ENCODE results near the gene FOSL2. TPM values are rescaled to one million over a fixed set of nuclear protein-coding genes. Genes with fewer than 3 reads are reported as not detected.

Gene FOSL2
- total RNA-seq, 1 experiment from 2014 or later, result 4.0 TPM

GRCh38 chr2:28415010-28415409 is 22.4 kb downstream of the FOSL2 start:
- H3K4me3 Mint-ChIP-seq, result no peak overlapping the region
- peaks cover 18% of the 10 kb centered on the region for H3K4me1 Mint-ChIP-seq
- H3K9me3 Mint-ChIP-seq, result no peaks in the 10 kb centered on the region
- ATAC-seq (peak; percentile 14; the same call in 1 of the 2 replicates), DNase-seq (ENCODE audit: low spot score) (no peak)
- H3K27me3 Mint-ChIP-seq (ENCODE audit: low read depth), result no peaks in the 10 kb centered on the region
- H3K27ac Mint-ChIP-seq, result no peak overlapping the region; the same call in 1 of the 2 replicates
- POLR2A ChIA-PET, result no interaction called here
- peaks cover 4% of the 10 kb centered on the region for H3K36me3 Mint-ChIP-seq
- CTCF ChIA-PET, result interaction anchor here (2.6 kb wide), 1 partner anchor 691 kb away, joined by 16 read pairs; no protein-coding TSS in a partner anchor
- TF ChIP-seq, protein P1, sequence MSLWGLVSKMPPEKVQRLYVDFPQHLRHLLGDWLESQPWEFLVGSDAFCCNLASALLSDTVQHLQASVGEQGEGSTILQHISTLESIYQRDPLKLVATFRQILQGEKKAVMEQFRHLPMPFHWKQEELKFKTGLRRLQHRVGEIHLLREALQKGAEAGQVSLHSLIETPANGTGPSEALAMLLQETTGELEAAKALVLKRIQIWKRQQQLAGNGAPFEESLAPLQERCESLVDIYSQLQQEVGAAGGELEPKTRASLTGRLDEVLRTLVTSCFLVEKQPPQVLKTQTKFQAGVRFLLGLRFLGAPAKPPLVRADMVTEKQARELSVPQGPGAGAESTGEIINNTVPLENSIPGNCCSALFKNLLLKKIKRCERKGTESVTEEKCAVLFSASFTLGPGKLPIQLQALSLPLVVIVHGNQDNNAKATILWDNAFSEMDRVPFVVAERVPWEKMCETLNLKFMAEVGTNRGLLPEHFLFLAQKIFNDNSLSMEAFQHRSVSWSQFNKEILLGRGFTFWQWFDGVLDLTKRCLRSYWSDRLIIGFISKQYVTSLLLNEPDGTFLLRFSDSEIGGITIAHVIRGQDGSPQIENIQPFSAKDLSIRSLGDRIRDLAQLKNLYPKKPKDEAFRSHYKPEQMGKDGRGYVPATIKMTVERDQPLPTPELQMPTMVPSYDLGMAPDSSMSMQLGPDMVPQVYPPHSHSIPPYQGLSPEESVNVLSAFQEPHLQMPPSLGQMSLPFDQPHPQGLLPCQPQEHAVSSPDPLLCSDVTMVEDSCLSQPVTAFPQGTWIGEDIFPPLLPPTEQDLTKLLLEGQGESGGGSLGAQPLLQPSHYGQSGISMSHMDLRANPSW (CRISPR knock-in tag; conservative IDR thresholded peaks at IDR 0.05; ENCODE audit: low read depth), result no peak

DNA sequence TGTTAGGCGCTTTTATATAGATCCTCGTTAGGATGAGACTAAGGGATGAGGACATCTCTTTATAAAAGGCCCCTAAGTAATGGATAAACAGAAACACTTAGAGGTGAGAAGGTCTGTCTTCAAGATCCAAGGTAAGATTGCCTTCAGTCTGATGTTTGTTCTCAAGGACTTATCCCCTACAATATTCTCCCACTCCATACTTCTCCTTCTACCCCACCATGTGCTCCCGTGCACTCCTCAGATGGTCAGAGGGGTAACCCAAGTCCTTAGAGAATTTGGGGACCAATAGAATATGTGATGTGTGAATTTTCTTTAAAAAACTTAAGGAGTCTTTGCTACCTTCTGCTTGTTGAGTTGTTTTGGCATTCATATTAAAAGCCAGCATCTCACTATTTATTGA is 23.1 kb downstream of the FOSL2 start:
- no peaks in the 10 kb centered on the region for H3K27me3 Mint-ChIP-seq (ENCODE audit: low read depth)
- H3K4me3 Mint-ChIP-seq, result no peak overlapping the region
- DNase-seq (ENCODE audit: low spot score) (no peak), ATAC-seq (no peak)
- TF ChIP-seq FOXK1 (CRISPR knock-in tag; IDR thresholded peaks at IDR 0.05) (no peak), PRRX2 (CRISPR knock-in tag; IDR thresholded peaks at IDR 0.05) (no peak), ZSCAN18 (CRISPR knock-in tag; IDR thresholded peaks at IDR 0.05) (no peak), OVOL2 (CRISPR knock-in tag; IDR thresholded peaks at IDR 0.05; ENCODE audit: borderline replicate concordance) (no peak), TCF7 (CRISPR knock-in tag; IDR thresholded peaks at IDR 0.05; ENCODE audit: low read depth) (no peak), ZNF219 (CRISPR knock-in tag; IDR thresholded peaks at IDR 0.05; ENCODE audit: borderline replicate concordance) (no peak), E2F1 (CRISPR knock-in tag; IDR thresholded peaks at IDR 0.05) (no peak), ZNF396 (CRISPR knock-in tag; IDR thresholded peaks at IDR 0.05; ENCODE audit: borderline replicate concordance) (no peak), FOXP1 (CRISPR knock-in tag; IDR thresholded peaks at IDR 0.05; ENCODE audit: borderline replicate concordance) (no peak), FOXP4 (CRISPR knock-in tag; IDR thresholded peaks at IDR 0.05) (no peak), NR3C1 (CRISPR knock-in tag; conservative IDR thresholded peaks at IDR 0.05; ENCODE audit: low read depth) (no peak)
- CTCF ChIA-PET, result no interaction called here
- POLR2A ChIA-PET, result no interaction called here
- H3K36me3 Mint-ChIP-seq, result peaks cover 4% of the 10 kb centered on the region
- H3K4me1 Mint-ChIP-seq, result peaks cover 17% of the 10 kb centered on the region
- no peaks in the 10 kb centered on the region for H3K9me3 Mint-ChIP-seq
- H3K27ac Mint-ChIP-seq, result no peak overlapping the region

DNA sequence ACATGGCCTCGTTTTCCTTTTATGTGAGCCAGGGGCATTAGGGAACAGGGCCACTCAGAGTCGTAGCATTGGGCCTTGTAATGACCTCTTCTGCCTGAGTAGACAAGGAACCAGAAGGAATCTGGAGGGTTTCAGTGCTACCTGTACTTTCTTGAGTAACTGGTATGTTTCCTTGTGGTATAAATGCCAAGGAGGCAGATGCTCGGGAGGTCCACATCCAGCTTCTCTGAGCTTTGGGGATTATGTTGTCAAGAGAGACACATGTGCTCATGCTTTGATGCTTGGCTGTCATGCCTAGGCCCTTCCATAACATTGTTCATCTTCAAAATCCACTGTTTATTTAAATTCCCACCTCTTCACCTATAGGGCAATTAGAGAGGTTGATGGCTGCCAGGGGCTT is 26.3 kb downstream of the FOSL2 start:
- Mint-ChIP-seq H3K4me3 (no peak overlapping the region), H3K27ac (no peak overlapping the region), H3K9me3 (no peaks in the 10 kb centered on the region), H3K4me1 (peaks cover 9% of the 10 kb centered on the region), H3K27me3 (ENCODE audit: low read depth) (no peaks in the 10 kb centered on the region), H3K36me3 (no peaks in the 10 kb centered on the region)
- POLR2A ChIA-PET, result interaction anchor here (0.6 kb wide), 1 partner anchor 159 kb away, joined by 5 read pairs; no protein-coding TSS in a partner anchor
- no peak for TF ChIP-seq TP53 (CRISPR knock-in tag; IDR thresholded peaks at IDR 0.05)
- no peak for TF ChIP-seq ZMAT4 (CRISPR knock-in tag; IDR thresholded peaks at IDR 0.05)
- no peak for TF ChIP-seq ZNF121 (CRISPR knock-in tag; IDR thresholded peaks at IDR 0.05)
- no peak for TF ChIP-seq ETV6 (CRISPR knock-in tag; IDR thresholded peaks at IDR 0.05)
- TF ChIP-seq RORB (CRISPR knock-in tag; IDR thresholded peaks at IDR 0.05), result no peak
- TF ChIP-seq ZNF138 (CRISPR knock-in tag; conservative IDR thresholded peaks at IDR 0.05), result no peak
- no peak for TF ChIP-seq GRHL2 (CRISPR knock-in tag; IDR thresholded peaks at IDR 0.05; ENCODE audit: insufficient replicate concordance, severe bottlenecking)
- TF ChIP-seq NR2C2 (CRISPR knock-in tag; IDR thresholded peaks at IDR 0.05), result no peak
- no peak for DNase-seq (ENCODE audit: low spot score)
- ATAC-seq, result no peak
- CTCF ChIA-PET, result interaction anchor here (1.0 to 1.5 kb wide), 5 partner anchors 28 to 736 kb away, joined by 3 to 7 read pairs (median 3); no protein-coding TSS in a partner anchor
